Peyer's patch (tissue), 4 donors: Measurements from ENCODE around the gene NUP153. TPM values are rescaled to one million over a fixed set of nuclear protein-coding genes. Genes with fewer than 3 reads are reported as not detected.

Experiments
- DNase-seq, 3 donors: peaks; one replicate each; pipeline ENCODE4 v3.0.0-alpha.2; 2017 to 2019
- H3K27ac ChIP-seq, 4 donors: fragments of 200-600 bp; sonication (generic); one replicate each; pipeline ENCODE4 v1.5.1; 2016 to 2019
- H3K27me3 ChIP-seq, 2 donors: fragments of 200-600 bp; sonication (generic); one replicate each; pipeline ENCODE4 v1.5.1; 2019
- H3K36me3 ChIP-seq, 3 donors: fragments of 200-600 bp; sonication (generic); one replicate each; pipeline ENCODE4 v1.5.1; 2016 to 2019
- H3K4me1 ChIP-seq, 4 donors: fragments of 200-600 bp; sonication (generic); one replicate each; pipeline ENCODE4 v1.5.1; 2016 to 2019
- H3K4me3 ChIP-seq, 4 donors: fragments of 200-600 bp; sonication (generic); 1 replicate in 3 of 4; 2 replicates in 1 of 4; pipeline ENCODE4 v1.5.1; 2016 to 2019; ENCODE audit warnings: mild to moderate bottlenecking in 1 of 4
- H3K9me3 ChIP-seq, 4 donors: fragments of 200-600 bp; sonication (generic); one replicate each; pipeline ENCODE4 v1.5.1; 2016 to 2019; ENCODE audit warnings: mild to moderate bottlenecking in 1 of 4
- CTCF ChIP-seq, 6 experiments: fragments of 450-650 bp in 4 of 6; fragments of 200-600 bp in 2 of 6; sonication (generic) in 1 of 6; IDR thresholded peaks; one replicate each; pipeline ENCODE4 v1.5.1; 2017 to 2019; ENCODE audit warnings: antibody characterized with exemption in 6 of 6, mild to moderate bottlenecking in 3 of 6, moderate library complexity in 1 of 6
- POLR2A ChIP-seq, 2 donors: fragments of 450-650 bp; IDR thresholded peaks; one replicate each; pipeline ENCODE4 v1.5.1; 2017; ENCODE audit warnings: antibody characterized with exemption in 2 of 2, mild to moderate bottlenecking in 2 of 2, moderate library complexity in 2 of 2
- total RNA-seq, 4 donors: library from RNA; depleted of rRNA; stranded (reverse); fragments of >200 nt; gene quantifications; one replicate each; pipeline ENCODE4 v1.1.0, GENCODE V29; 2016

The NUP153 gene
- total RNA-seq, 4 donors from 2014 or later = 21.5 to 47.0 (median 26.8) TPM

- no peaks in the 10 kb centered on the region for H3K9me3 ChIP-seq
- H3K27ac ChIP-seq = no peak overlapping the region
- no peak for DNase-seq
- no peaks in the 10 kb centered on the region for H3K4me1 ChIP-seq
- H3K36me3 ChIP-seq = peaks cover 0 to 45% (median 0%) of the 10 kb centered on the region in 3 donors
- no peaks in the 10 kb centered on the region for H3K27me3 ChIP-seq
- H3K4me3 ChIP-seq = no peak overlapping the region
- TF ChIP-seq POLR2A (IDR thresholded peaks at IDR 0.05) (no peak), CTCF (IDR thresholded peaks at IDR 0.05) (no peak)
Measured at GRCh38 chr6:17633465-17634188, 73.1 kb downstream of the NUP153 start.

GRCh38 chr6:17632934-17633333, 73.8 kb downstream of the NUP153 start:
- Histone ChIP-seq H3K36me3 (peaks cover 0 to 45% (median 0%) of the 10 kb centered on the region in 3 donors), H3K27me3 (no peaks in the 10 kb centered on the region), H3K4me3 (no peak overlapping the region), H3K27ac (no peak overlapping the region), H3K4me1 (no peaks in the 10 kb centered on the region), H3K9me3 (no peaks in the 10 kb centered on the region)
- no peak for DNase-seq
- TF ChIP-seq CTCF (IDR thresholded peaks at IDR 0.05) = no peak

GRCh38 chr6:17630511-17631073, 76.1 kb downstream of the NUP153 start:
- TF ChIP-seq CTCF (IDR thresholded peaks at IDR 0.05) = no peak
- no peak for TF ChIP-seq POLR2A (IDR thresholded peaks at IDR 0.05)
- Histone ChIP-seq H3K27ac (no peak overlapping the region), H3K9me3 (no peaks in the 10 kb centered on the region), H3K4me3 (no peak overlapping the region), H3K27me3 (no peaks in the 10 kb centered on the region), H3K36me3 (peaks cover 0 to 45% (median 0%) of the 10 kb centered on the region in 3 donors), H3K4me1 (no peaks in the 10 kb centered on the region)
- no peak for DNase-seq

GRCh38 chr6:17629824-17630510, 76.8 kb downstream of the NUP153 start:
- no peak for DNase-seq
- H3K4me3 ChIP-seq = no peak overlapping the region
- no peaks in the 10 kb centered on the region for H3K9me3 ChIP-seq
- no peaks in the 10 kb centered on the region for H3K4me1 ChIP-seq
- no peak overlapping the region for H3K27ac ChIP-seq
- no peaks in the 10 kb centered on the region for H3K27me3 ChIP-seq
- TF ChIP-seq CTCF (IDR thresholded peaks at IDR 0.05) (no peak), POLR2A (IDR thresholded peaks at IDR 0.05) (no peak)
- peaks cover 0 to 51% (median 0%) of the 10 kb centered on the region in 3 donors for H3K36me3 ChIP-seq

GRCh38 chr6:17628873-17629272, 77.9 kb downstream of the NUP153 start:
- DNase-seq = no peak
- no peak for TF ChIP-seq POLR2A (IDR thresholded peaks at IDR 0.05)
- TF ChIP-seq CTCF (IDR thresholded peaks at IDR 0.05) = no peak
- Histone ChIP-seq H3K27ac (no peak overlapping the region), H3K4me1 (no peaks in the 10 kb centered on the region), H3K9me3 (no peaks in the 10 kb centered on the region), H3K4me3 (no peak overlapping the region), H3K27me3 (no peaks in the 10 kb centered on the region), H3K36me3 (peaks cover 0 to 60% (median 0%) of the 10 kb centered on the region in 3 donors)
